GM18870 (cell line): ENCODE data around the gene CDC42EP1.
"Not testable (repeated sequence)": the region's sequence is repeated elsewhere in the genome, so short reads cannot be mapped to it uniquely, and the experiment has no call there.

Experiments
- ATAC-seq: cut with Tn5 transposase; IDR thresholded peaks from one replicate; pipeline ENCODE4 v1.9.1; 2021; ENCODE audit warnings: moderate library complexity; ENCODE audit not compliant: unreplicated experiment

Gene CDC42EP1

DNA sequence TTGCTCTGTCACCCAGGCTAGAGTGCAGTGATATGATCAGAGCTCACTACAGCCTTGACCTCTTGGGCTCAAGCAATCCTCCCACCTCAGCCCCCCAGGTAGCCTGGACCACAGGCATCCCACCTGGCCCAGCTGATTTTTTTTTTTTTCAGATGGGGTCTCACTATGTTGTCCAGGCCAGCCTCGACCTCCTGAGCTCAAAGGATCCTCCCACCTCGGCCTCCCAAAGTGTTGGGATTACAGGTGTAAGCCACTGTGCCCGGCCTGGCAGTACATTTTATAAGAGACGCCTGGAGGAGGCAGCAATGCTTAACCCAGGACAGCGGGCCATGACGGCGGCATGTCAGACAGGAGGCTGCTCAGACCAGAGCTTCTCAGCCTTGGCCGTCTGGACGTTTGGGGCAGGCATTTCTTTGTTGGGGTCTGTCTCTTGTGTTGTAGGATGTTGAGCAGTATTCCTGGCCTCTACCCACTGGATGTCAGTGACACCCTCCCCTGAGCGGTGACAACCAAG, 15.3 kb downstream of the CDC42EP1 start:
- no peak for ATAC-seq

DNA sequence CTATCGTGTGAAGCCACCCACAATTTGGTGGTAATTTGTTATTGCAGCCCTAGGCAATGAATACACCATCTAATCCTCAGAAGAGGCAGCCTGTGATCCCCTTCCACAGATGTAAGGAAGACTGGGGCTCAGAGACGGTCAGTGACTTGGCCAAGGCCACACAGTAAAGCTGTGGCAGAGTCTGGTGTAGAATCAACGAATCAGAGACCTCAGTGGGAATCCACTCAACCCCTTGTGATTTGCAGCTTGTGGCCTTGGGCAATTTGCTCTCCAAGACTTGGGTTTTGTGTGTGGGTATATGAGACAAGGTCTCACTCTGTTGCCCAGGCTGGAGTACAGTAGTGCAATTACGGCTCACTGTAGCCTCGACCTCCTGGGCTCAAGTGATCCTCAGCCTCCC, 17.7 kb downstream of the CDC42EP1 start:
- ATAC-seq: no peak

DNA sequence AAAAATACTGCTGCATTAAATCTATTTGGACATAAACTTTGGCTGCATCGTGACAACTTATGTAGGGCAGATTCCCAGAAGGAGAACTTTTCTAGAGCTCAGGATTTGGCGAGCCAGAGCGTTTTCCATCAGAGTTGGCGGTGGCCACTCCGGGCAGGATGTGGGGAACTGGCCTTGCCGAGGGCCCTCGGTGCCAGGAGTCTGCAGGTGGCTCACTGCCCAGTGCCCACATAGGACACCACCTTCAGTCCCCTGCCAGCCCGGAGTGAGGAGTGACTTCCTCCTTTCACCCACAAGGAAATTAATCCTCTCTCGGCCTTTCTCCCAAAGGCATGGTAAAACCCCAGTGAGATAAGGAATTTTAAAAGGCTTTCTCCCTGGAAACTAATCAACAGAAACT, 21.2 kb downstream of the CDC42EP1 start:
- ATAC-seq: no peak

- no peak for ATAC-seq
These were observed 22.2 kb downstream of the CDC42EP1 start for GRCh38 chr22:37582526-37582925.

DNA sequence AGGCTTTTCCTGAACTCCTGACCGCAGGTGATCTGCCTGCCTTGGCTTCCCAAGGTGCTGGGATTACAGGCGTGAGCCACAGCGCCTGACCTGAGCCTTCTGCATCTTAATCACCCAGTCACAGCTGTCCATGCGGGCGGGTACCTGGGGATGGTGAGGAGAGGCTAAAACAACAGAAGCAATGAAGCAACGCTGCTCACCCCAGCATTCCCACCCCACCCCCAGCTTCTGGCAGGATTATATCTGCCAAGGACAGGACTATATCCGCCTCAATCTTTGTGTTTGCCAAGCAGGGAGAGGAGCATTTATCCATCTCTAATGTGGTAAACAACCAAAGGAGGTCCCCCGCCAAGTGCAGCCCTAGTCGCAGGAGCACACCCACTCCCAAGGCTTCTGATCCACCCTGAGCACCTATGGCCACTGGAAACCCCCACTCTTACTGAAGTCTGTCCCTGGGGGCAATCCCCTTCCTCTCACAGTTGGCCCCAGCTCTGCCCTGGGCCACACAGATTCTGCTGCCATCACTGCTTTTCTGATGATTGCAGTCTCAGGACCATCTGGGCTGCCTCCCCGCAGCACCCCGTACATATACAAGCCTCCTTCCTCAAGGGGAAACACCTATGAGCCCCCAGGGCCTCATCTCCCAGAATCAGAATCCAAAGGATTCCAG, 28.4 kb downstream of the CDC42EP1 start:
- ATAC-seq: no peak

- ATAC-seq: no peak
These were observed 29.4 kb downstream of the CDC42EP1 start for GRCh38 chr22:37589636-37590035.

DNA sequence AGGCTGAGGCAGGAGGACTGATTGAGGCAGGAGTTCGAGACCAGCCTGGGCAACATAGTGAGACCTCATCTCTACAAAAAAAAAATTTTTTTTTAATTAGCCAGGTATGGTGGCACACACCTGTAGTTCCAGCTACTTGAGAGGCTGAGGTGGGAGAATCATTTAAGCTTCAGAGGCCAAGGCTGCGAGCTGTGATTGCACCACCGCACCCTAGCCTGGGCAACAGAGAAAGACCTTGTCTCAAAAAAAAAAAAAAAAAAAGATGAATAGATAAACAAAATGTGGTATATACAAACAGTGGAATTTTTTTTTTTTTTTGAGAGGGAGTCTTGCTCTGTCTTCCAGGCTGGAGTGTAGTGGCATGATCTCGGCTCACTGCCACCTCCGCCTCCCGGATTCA, 30.8 kb downstream of the CDC42EP1 start:
- ATAC-seq: not testable (repeated sequence)

DNA sequence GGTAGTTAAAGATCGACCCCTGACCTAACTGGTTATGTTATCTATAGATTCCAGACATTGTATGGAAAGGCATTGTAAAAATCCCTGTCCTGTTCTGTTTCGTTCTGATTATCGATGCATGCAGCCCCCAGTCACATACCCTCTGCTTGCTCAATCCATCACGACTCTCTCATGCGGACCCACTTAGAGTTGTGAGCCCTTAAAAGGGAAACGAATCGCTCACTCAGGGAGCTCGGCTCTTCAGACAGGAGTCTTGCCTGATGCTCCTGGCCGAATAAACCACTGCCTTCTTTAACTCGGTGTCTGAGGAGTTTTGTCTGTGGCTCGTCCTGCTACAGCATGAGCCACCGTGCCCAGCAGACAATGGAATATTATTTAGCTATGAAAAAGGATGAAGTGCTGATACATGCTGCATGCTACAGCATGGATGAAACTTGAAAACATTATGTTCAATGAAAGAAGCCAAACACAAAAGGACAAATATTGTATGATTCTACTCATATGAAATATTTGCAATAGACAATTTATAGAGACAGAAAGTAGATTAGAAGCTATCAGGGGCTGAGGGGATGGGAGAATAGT, 31.6 kb downstream of the CDC42EP1 start:
- ATAC-seq: no peak

GRCh38 chr22:37594237-37594636, 34.0 kb downstream of the CDC42EP1 start:
- ATAC-seq: no peak

DNA sequence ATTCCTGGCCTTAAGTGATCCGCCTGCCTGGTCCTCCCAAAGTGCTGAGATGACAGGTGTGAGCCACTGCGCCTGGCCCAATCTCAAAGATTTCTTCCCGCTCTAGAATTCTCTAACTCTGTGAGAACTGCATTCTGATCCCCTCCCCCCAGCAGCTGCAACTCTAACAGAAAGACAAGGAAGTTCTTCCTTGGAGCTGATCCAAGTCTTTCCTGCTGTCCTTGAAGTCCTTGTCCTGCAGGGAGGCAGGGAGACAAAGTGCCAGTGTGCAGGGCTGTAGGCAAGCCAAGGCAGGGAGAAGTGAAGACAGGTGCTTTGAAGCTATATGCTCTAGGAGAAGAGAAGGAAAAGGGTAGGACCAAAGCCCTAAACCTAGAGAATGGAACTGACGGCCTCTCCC, 38.9 kb downstream of the CDC42EP1 start:
- ATAC-seq: no peak

DNA sequence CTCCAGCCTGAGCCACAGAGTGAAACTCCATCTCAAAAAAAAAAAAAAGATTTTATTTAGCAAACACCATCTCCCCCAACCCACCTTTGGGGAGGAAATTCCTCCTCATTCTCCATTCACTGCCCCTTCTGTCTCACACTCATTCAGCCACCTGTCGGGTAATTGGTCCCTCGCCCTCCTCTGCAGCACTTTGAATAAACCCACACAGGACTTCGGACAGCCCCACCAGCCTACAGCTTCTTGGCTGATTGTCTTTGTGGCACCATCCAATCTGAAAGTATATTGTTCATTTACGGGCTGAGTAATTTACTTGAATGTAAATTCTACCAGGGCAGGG, 40.9 kb downstream of the CDC42EP1 start:
- ATAC-seq: no peak

GRCh38 chr22:37601540-37602442, 41.5 kb downstream of the CDC42EP1 start:
- ATAC-seq: no peak

DNA sequence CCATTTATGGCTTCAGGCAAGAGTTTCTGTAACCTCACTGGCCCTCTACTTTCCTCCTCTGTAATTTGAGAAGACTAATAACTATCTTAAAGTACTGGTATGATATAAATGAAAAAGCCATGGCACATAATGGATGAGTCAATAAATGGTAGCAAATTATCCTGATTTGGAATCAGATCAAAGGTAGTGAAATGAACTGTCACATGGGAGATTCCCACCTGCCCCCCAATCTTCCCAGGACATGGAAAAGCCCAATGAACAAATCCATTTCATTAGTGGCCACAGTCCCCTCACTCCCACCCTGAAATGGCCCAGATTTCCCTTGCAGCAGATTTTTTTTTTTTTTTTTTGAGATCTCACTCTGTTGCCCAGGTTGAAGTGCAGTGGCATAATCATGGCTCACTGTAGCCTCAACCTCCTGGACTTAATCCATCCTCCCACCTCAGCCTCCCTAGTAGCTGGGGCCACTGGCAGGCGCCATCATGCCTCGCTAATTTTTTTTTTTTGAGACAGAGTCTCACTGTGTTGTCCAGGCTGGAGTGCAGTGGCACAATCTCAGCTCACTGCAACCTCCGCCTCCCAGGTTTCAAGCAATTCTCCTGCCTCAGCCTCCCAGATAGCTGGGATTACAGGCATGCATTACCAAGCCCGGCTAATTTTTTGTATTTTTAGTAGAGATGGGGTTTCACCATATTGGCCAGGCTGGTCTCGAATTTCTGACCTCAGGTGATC, 42.4 kb downstream of the CDC42EP1 start:
- not testable (repeated sequence) for ATAC-seq

DNA sequence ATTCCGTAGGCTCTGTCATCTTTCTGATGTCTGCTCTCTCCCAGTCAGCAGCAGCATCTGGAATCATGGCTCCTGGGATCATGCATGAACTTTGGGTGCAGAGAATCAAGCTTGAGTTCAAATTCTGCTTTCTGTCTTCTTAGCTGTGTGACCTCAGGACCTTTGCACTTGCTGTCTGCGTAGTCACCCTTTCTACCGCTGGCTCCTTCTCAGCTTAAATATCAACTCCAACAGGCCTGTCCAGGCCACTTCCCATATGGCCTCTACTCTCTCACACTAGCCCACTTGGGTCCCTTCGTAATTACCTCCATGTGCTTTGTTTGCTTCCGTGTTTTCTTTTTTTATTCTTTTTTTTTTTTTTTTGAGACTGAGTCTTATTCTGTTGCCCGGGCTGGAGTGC, 43.8 kb downstream of the CDC42EP1 start:
- no peak for ATAC-seq

DNA sequence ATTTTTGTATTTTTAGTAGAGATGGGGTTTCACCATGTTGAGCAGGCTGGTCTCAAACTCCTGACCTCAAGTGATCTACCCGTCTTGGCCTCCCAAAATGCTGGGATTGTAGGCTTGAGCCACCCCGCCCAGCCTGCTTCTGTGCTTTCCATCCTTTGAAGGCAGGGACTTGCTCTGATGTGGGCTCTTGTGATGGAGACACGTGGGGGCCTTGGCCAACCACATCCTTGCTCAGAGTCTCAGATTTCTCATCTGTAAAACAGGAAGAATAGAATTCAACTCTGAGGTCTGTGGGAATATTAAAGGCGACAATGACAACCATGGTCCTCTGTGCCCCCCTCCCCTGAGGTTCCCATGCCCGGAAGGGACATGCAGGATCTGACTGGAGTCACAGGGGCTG, 44.6 kb downstream of the CDC42EP1 start:
- no peak for ATAC-seq

GRCh38 chr22:37607010-37607934, 47.0 kb downstream of the CDC42EP1 start:
- no peak for ATAC-seq

DNA sequence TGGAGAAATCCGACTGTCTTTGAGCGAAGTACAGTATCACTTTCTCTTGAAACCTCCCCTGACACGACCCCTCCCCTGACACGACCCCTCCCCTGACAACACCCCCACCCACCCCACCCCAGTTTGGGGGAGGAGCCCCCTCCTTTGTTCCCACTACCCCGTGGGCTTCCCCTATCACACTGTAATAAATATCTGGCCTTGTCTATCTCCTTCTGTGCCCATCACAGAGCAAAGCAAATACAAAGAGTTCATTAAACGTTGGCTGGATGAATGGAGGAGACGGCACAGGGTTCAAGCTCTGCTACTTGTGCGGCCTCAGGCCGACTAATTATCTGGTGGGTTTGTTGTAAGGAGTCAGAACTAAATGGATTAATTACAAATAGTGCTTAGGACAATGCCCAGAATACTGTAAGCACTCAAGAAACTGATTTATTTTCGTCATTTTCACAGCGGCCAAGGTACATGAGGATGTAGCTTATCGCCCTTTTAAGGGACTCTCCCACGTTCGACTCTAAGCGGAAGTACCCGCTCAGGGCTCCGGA, 47.7 kb downstream of the CDC42EP1 start:
- peak; percentile 1 for ATAC-seq

- ATAC-seq: peak; percentile 78
These were observed 48.4 kb downstream of the CDC42EP1 start, which contains the start of gene GGA1 for GRCh38 chr22:37608477-37609239. TSS of gene GGA1 (plus strand) at chr22:37608834. CDS start at chr22:37608861, 27 bp downstream.
